HEK293 (cell line): ENCODE results near the gene CLPSL1.
A peak's percentile ranks its signal among the peaks of the same experiment; 100 is the strongest.

Source experiments
- CTCF ChIA-PET: fragments of 350-600 bp; formaldehyde crosslinking; extraction: SDS; loops from one replicate; lab custom pipeline; 2021; ENCODE audit warnings: antibody characterized with exemption; lab: Yijun Ruan, JAX
- POLR2A ChIA-PET: fragments of 300-600 bp; formaldehyde crosslinking; extraction: SDS; loops from one replicate; lab custom pipeline; 2020; ENCODE audit warnings: antibody characterized with exemption, inconsistent platforms; lab: Yijun Ruan, JAX
- H3K27ac ChIP-seq: fragments of 200-500 bp; sonication (Bioruptor generic); 2 replicates; pipeline ENCODE4 v1.5.1; 2014; ENCODE audit warnings: low read depth, low read length, control low read depth, inconsistent platforms; ENCODE audit errors: extremely low read depth
- H3K36me3 ChIP-seq, 2 experiments: fragments of 200-500 bp in 1 of 2; sonication (Bioruptor generic) in 1 of 2; 1 replicate in 1 of 2; 2 replicates in 1 of 2; pipeline ENCODE4 v1.5.1; 2014 to 2017; ENCODE audit warnings: inconsistent platforms in 2 of 2, low read length in 2 of 2; ENCODE audit not compliant: control insufficient read depth in 2 of 2, insufficient read depth in 1 of 2
- H3K4me1 ChIP-seq: fragments of 200-500 bp; sonication (Bioruptor generic); 2 replicates; pipeline ENCODE4 v1.5.1; 2014; ENCODE audit warnings: mild to moderate bottlenecking, low read length, inconsistent platforms; ENCODE audit not compliant: control insufficient read depth, insufficient read depth
- H3K4me3 ChIP-seq: 2 replicates; pipeline ENCODE4 v1.5.1; 2011; ENCODE audit warnings: low read depth, mild to moderate bottlenecking, control low read depth, low read length, moderate library complexity
- H3K9me3 ChIP-seq: fragments of 200-500 bp; sonication (Bioruptor generic); 2 replicates; pipeline ENCODE4 v1.5.1; 2014; ENCODE audit warnings: low read depth, low read length, inconsistent platforms; ENCODE audit not compliant: control insufficient read depth, insufficient read depth
- EGR2 ChIP-seq: fragments of 450-650 bp; formaldehyde crosslinking; IDR thresholded peaks from 2 replicates; pipeline ENCODE4 v1.5.1; 2016; ENCODE audit warnings: low read depth, missing biosample characterization, missing genetic modification characterization
- FEZF1 ChIP-seq: fragments of 450-650 bp; formaldehyde crosslinking; IDR thresholded peaks from 2 replicates; pipeline ENCODE4 v1.5.1; 2016; ENCODE audit warnings: missing biosample characterization, missing genetic modification characterization
- HOXA7 ChIP-seq: sonication (generic); formaldehyde crosslinking; IDR thresholded peaks from 2 replicates; pipeline ENCODE4 v1.8.1; 2022; ENCODE audit warnings: missing genetic modification reagents, borderline replicate concordance
- KLF7 ChIP-seq: fragments of 450-650 bp; formaldehyde crosslinking; IDR thresholded peaks from 2 replicates; pipeline ENCODE4 v1.5.1; 2016; ENCODE audit warnings: missing biosample characterization, missing genetic modification characterization, borderline replicate concordance
- OVOL3 ChIP-seq: fragments of 450-650 bp; formaldehyde crosslinking; IDR thresholded peaks from 2 replicates; pipeline ENCODE4 v1.5.1; 2016; ENCODE audit warnings: missing biosample characterization, missing genetic modification characterization
- SETDB1 ChIP-seq: IDR thresholded peaks from one replicate; pipeline ENCODE4 v1.6.1; 2017; ENCODE audit warnings: mild to moderate bottlenecking, low read length, moderate library complexity, mixed read lengths; ENCODE audit not compliant: insufficient read length
- TCF7L2 ChIP-seq: IDR thresholded peaks from 2 replicates; pipeline ENCODE4 v1.6.1; 2011; ENCODE audit warnings: low read depth, mild to moderate bottlenecking, inconsistent platforms, low read length, moderate library complexity, borderline replicate concordance
- WT1 ChIP-seq: fragments of 450-650 bp; formaldehyde crosslinking; IDR thresholded peaks from 2 replicates; pipeline ENCODE4 v1.5.1; 2016; ENCODE audit warnings: missing biosample characterization, missing genetic modification characterization
- ZBTB48 ChIP-seq: fragments of 450-650 bp; formaldehyde crosslinking; IDR thresholded peaks from 2 replicates; pipeline ENCODE4 v1.5.1; 2016; ENCODE audit warnings: missing biosample characterization, missing genetic modification characterization
- ZFP41 ChIP-seq: fragments of 450-650 bp; formaldehyde crosslinking; IDR thresholded peaks from 2 replicates; pipeline ENCODE4 v1.5.1; 2016; ENCODE audit warnings: missing biosample characterization, missing genetic modification characterization, borderline replicate concordance
- ZNF112 ChIP-seq: fragments of 450-650 bp; formaldehyde crosslinking; IDR thresholded peaks from 2 replicates; pipeline ENCODE4 v1.5.0; 2017; ENCODE audit warnings: missing biosample characterization, missing genetic modification characterization
- ZNF140 ChIP-seq: fragments of 450-650 bp; formaldehyde crosslinking; IDR thresholded peaks from 2 replicates; pipeline ENCODE4 v1.5.1; 2016; ENCODE audit warnings: missing biosample characterization, missing genetic modification characterization
- ZNF184 ChIP-seq: fragments of 450-650 bp; IDR thresholded peaks from 2 replicates; pipeline ENCODE4 v1.5.1; 2018; ENCODE audit warnings: missing biosample characterization, mild to moderate bottlenecking, missing genetic modification characterization
- ZNF404 ChIP-seq: fragments of 450-650 bp; formaldehyde crosslinking; IDR thresholded peaks from 2 replicates; pipeline ENCODE4 v1.5.1; 2017; ENCODE audit warnings: missing biosample characterization, missing genetic modification characterization
- ZNF544 ChIP-seq: fragments of 450-650 bp; formaldehyde crosslinking; IDR thresholded peaks from 2 replicates; pipeline ENCODE4 v1.5.0; 2017; ENCODE audit warnings: missing biosample characterization, missing genetic modification characterization
- ZNF610 ChIP-seq: fragments of 450-650 bp; formaldehyde crosslinking; IDR thresholded peaks from 2 replicates; pipeline ENCODE4 v1.5.1; 2016; ENCODE audit warnings: missing biosample characterization, missing genetic modification characterization, borderline replicate concordance
- ZNF645 ChIP-seq: fragments of 450-650 bp; formaldehyde crosslinking; IDR thresholded peaks from 2 replicates; pipeline ENCODE4; 2016; ENCODE audit warnings: missing biosample characterization, missing genetic modification characterization
- ZNF777 ChIP-seq: fragments of 450-650 bp; formaldehyde crosslinking; IDR thresholded peaks from 2 replicates; pipeline ENCODE4 v1.5.1; 2017; ENCODE audit warnings: missing biosample characterization, missing genetic modification characterization, borderline replicate concordance
- ZNF830 ChIP-seq: fragments of 450-650 bp; IDR thresholded peaks from 2 replicates; pipeline ENCODE4 v1.5.0; 2018; ENCODE audit warnings: missing biosample characterization, missing genetic modification characterization, low read depth, mild to moderate bottlenecking, moderate library complexity
- TF ChIP-seq, protein P1 (sequence below): fragments of 450-650 bp; formaldehyde crosslinking; conservative IDR thresholded peaks from 2 replicates; pipeline ENCODE4 v1.5.1; 2016; ENCODE audit warnings: low read depth, missing biosample characterization, missing genetic modification characterization
- TF ChIP-seq, protein P2 (sequence below): fragments of 450-650 bp; formaldehyde crosslinking; conservative IDR thresholded peaks from 2 replicates; pipeline ENCODE4 v1.5.1; 2016; ENCODE audit warnings: low read depth, missing biosample characterization, missing genetic modification characterization

CLPSL1 gene

DNA sequence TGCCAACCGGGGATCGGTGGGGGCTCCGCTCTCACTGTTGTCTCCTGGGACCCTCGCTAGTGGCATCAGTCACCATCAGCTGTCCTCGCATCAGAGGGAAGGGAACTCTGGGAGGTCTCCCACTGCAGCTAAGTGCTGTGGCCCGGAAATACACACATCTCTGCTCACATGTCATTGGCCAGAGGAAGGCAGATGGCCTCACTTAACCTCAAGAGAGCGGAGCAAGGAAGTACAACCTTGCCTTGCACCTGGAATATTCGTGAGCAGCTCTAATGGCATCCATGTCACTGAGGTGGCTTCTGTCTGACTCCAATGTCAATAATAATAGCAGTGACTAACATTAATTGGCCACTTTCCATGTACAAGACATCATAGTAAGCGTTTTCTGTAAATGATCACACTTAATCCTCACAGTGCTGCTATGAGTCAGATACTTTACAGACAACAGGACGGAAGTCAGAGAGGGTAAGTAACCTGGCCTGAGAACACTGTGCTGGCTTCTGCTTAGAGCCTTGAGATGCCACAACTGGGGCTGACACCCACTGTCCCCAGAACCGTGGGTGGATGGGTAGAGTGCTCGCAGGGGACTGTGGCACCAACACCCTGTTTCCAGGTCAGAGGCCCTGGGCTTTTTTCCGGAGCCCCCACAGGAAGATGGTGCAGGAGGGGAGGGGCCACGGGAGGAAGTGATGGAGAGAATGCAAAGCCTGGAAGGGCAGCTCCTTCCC lies 30.3 kb downstream of the CLPSL1 start (continued):
- TF ChIP-seq, protein P1, sequence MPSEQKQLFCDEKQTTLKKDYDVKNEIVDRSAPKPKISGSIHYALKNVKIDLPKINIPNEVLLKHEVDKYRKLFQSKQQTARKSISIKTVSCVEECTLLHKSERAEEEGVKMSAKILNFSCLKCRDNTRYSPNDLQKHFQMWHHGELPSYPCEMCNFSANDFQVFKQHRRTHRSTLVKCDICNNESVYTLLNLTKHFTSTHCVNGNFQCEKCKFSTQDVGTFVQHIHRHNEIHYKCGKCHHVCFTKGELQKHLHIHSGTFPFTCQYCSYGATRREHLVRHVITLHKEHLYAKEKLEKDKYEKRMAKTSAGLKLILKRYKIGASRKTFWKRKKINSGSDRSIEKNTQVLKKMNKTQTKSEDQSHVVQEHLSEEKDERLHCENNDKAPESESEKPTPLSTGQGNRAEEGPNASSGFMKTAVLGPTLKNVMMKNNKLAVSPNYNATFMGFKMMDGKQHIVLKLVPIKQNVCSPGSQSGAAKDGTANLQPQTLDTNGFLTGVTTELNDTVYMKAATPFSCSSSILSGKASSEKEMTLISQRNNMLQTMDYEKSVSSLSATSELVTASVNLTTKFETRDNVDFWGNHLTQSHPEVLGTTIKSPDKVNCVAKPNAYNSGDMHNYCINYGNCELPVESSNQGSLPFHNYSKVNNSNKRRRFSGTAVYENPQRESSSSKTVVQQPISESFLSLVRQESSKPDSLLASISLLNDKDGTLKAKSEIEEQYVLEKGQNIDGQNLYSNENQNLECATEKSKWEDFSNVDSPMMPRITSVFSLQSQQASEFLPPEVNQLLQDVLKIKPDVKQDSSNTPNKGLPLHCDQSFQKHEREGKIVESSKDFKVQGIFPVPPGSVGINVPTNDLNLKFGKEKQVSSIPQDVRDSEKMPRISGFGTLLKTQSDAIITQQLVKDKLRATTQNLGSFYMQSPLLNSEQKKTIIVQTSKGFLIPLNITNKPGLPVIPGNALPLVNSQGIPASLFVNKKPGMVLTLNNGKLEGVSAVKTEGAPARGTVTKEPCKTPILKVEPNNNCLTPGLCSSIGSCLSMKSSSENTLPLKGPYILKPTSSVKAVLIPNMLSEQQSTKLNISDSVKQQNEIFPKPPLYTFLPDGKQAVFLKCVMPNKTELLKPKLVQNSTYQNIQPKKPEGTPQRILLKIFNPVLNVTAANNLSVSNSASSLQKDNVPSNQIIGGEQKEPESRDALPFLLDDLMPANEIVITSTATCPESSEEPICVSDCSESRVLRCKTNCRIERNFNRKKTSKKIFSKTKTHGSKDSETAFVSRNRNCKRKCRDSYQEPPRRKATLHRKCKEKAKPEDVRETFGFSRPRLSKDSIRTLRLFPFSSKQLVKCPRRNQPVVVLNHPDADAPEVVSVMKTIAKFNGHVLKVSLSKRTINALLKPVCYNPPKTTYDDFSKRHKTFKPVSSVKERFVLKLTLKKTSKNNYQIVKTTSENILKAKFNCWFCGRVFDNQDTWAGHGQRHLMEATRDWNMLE, result 0 out of 2 replicates have a peak, but pooled peaks have one; percentile 36
- TF ChIP-seq ZNF610 (tag by site-specific recombination), result no peak
- TF ChIP-seq ZNF184 (tag by site-specific recombination), result 0 out of 2 replicates have a peak, but pooled peaks have one; percentile 27

- CTCF ChIA-PET, result no interaction called here
- POLR2A ChIA-PET, result no interaction called here
- Histone ChIP-seq H3K9me3 (no peaks in the 10 kb centered on the region), H3K4me3 (no peak overlapping the region), H3K36me3 (no peaks in the 10 kb centered on the region), H3K4me1 (no peaks in the 10 kb centered on the region)
- TF ChIP-seq EGR2 (tag by site-specific recombination), result peak; percentile 22; the same call in 1 of the 2 replicates
- no peak for TF ChIP-seq SETDB1
- TF ChIP-seq, all 188 proteins: peak for 1
- no peak overlapping the region for H3K27ac ChIP-seq
Observed at GRCh38 chr6:35811699-35811995, 30.8 kb downstream of the CLPSL1 start.

GRCh38 chr6:35817515-35817914 lies 36.7 kb downstream of the CLPSL1 start:
- ChIA-PET POLR2A (no interaction called here), CTCF (no interaction called here)
- H3K4me1 ChIP-seq, result no peaks in the 10 kb centered on the region
- H3K9me3 ChIP-seq, result no peaks in the 10 kb centered on the region
- no peak overlapping the region for H3K4me3 ChIP-seq
- no peak for TF ChIP-seq ZNF140 (tag by site-specific recombination)
- peak; percentile 100 for TF ChIP-seq ZNF184 (tag by site-specific recombination)
- no peaks in the 10 kb centered on the region for H3K36me3 ChIP-seq
- H3K27ac ChIP-seq, result no peak overlapping the region

DNA sequence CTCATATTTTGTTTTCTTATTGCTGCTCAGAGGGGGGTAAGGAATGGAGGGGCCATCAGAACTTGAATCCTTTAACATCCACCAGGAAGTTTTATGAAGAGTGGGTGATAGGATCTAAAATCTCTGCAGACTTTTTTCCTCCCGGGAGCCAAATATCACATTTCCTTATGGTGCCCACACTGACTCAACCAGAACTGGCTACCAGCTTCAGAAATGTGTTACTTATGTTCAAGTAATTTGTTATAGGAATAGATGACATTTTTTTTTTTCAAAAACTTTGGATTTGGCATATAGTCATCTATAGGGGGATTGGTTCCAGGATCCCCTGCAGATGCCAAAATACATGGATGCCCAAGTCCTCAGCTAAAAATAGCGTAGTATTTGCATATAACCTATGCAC lies 42.8 kb downstream of the CLPSL1 start:
- ChIA-PET POLR2A (no interaction called here), CTCF (interaction anchor here (0.7 kb wide), 1 partner anchor 83 kb away, joined by 4 read pairs; no protein-coding TSS in a partner anchor)
- H3K36me3 ChIP-seq, result no peaks in the 10 kb centered on the region
- H3K9me3 ChIP-seq, result no peaks in the 10 kb centered on the region
- H3K4me1 ChIP-seq, result no peaks in the 10 kb centered on the region
- H3K4me3 ChIP-seq, result no peak overlapping the region
- H3K27ac ChIP-seq, result no peak overlapping the region
- no peak for TF ChIP-seq ZNF112 (tag by site-specific recombination)
- no peak for TF ChIP-seq ZNF830 (tag by site-specific recombination)
- no peak for TF ChIP-seq ZNF645
- TF ChIP-seq ZNF777 (tag by site-specific recombination), result no peak
- no peak for TF ChIP-seq ZNF544
- TF ChIP-seq, protein P2, sequence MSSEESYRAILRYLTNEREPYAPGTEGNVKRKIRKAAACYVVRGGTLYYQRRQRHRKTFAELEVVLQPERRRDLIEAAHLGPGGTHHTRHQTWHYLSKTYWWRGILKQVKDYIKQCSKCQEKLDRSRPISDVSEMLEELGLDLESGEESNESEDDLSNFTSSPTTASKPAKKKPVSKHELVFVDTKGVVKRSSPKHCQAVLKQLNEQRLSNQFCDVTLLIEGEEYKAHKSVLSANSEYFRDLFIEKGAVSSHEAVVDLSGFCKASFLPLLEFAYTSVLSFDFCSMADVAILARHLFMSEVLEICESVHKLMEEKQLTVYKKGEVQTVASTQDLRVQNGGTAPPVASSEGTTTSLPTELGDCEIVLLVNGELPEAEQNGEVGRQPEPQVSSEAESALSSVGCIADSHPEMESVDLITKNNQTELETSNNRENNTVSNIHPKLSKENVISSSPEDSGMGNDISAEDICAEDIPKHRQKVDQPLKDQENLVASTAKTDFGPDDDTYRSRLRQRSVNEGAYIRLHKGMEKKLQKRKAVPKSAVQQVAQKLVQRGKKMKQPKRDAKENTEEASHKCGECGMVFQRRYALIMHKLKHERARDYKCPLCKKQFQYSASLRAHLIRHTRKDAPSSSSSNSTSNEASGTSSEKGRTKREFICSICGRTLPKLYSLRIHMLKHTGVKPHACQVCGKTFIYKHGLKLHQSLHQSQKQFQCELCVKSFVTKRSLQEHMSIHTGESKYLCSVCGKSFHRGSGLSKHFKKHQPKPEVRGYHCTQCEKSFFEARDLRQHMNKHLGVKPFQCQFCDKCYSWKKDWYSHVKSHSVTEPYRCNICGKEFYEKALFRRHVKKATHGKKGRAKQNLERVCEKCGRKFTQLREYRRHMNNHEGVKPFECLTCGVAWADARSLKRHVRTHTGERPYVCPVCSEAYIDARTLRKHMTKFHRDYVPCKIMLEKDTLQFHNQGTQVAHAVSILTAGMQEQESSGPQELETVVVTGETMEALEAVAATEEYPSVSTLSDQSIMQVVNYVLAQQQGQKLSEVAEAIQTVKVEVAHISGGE, result no peak
- no peak for TF ChIP-seq ZBTB48 (tag by site-specific recombination)
- no peak for TF ChIP-seq TCF7L2
- no peak for TF ChIP-seq HOXA7 (CRISPR knock-in tag)
- TF ChIP-seq KLF7 (tag by site-specific recombination), result no peak
- no peak for TF ChIP-seq OVOL3 (tag by site-specific recombination)
- TF ChIP-seq ZFP41 (tag by site-specific recombination), result no peak
- no peak for TF ChIP-seq WT1 (tag by site-specific recombination)
- TF ChIP-seq ZNF404 (tag by site-specific recombination), result no peak
- TF ChIP-seq FEZF1 (tag by site-specific recombination), result no peak
